Esophagus muscularis mucosa (tissue), 4 donors: ENCODE data around the gene KIAA1755. TPM values are rescaled to one million over a fixed set of nuclear protein-coding genes. Genes with fewer than 3 reads are reported as not detected.

Source experiments
- DNase-seq: peaks from one replicate; pipeline ENCODE4 v3.0.0-alpha.2; 2017; ENCODE audit errors: extremely low spot score
- H3K27ac ChIP-seq, 4 donors: fragments of 200-600 bp; sonication (generic); replicated peaks in 1 of 4; 1 replicate in 3 of 4; 2 replicates in 1 of 4; pipeline ENCODE4 v1.5.1; 2016 to 2019; ENCODE audit warnings: mild to moderate bottlenecking in 1 of 4
- H3K27me3 ChIP-seq, 4 donors: fragments of 200-600 bp; sonication (generic); one replicate each; pipeline versions ENCODE4 v1.5.1 to v1.6.0; 2016 to 2019
- H3K36me3 ChIP-seq, 4 donors: fragments of 200-600 bp; sonication (generic); one replicate each; pipeline ENCODE4 v1.5.1; 2016 to 2019
- H3K4me1 ChIP-seq, 4 donors: fragments of 200-600 bp; sonication (generic); one replicate each; pipeline ENCODE4 v1.5.1; 2016 to 2019
- H3K4me3 ChIP-seq, 4 donors: fragments of 200-600 bp; sonication (generic); 1 replicate in 2 of 4; 2 replicates in 2 of 4; pipeline ENCODE4 v1.5.1; 2016 to 2019; ENCODE audit warnings: mild to moderate bottlenecking in 4 of 4, moderate library complexity in 1 of 4
- H3K9me3 ChIP-seq, 4 donors: fragments of 200-600 bp; sonication (generic); 1 replicate in 3 of 4; 2 replicates in 1 of 4; pipeline ENCODE4 v1.5.1; 2016 to 2019
- CTCF ChIP-seq, 3 experiments: fragments of 200-600 bp in 2 of 3; fragments of 450-650 bp in 1 of 3; sonication (generic) in 2 of 3; IDR thresholded peaks; one replicate each; pipeline ENCODE4 v1.5.1; 2017 to 2019; ENCODE audit warnings: antibody characterized with exemption in 3 of 3, mild to moderate bottlenecking in 2 of 3, moderate library complexity in 1 of 3
- EP300 ChIP-seq: sonication (generic); formaldehyde crosslinking; IDR thresholded peaks from one replicate; pipeline ENCODE4 v1.6.1; 2017; ENCODE audit warnings: antibody characterized with exemption
- POLR2A ChIP-seq: fragments of 450-650 bp; IDR thresholded peaks from one replicate; pipeline ENCODE4 v1.6.1; 2017; ENCODE audit warnings: antibody characterized with exemption, moderate library complexity, mild to moderate bottlenecking, low read depth
- POLR2AphosphoS5 ChIP-seq, 2 donors: sonication (generic); formaldehyde crosslinking; IDR thresholded peaks; one replicate each; pipeline ENCODE4 v1.6.1; 2017; ENCODE audit warnings: antibody characterized with exemption in 2 of 2
- WGBS: methylation state at CpG from one replicate; pipeline ENCODE4 v1.1.5; 2018; 5-methylcytosine and 5-hydroxymethylcytosine counted together
- intact Hi-C: fragments of 100-400 bp; cut with DNase I; formaldehyde crosslinking; loops from one replicate; pipeline ENCODE4 v1.15.1; 2023
- total RNA-seq, 4 donors: library from RNA; depleted of rRNA; stranded (reverse); fragments of >200 nt; gene quantifications; one replicate each; pipeline versions ENCODE4 v1.1.0 to v1.2.1, GENCODE V29; 2016

KIAA1755 gene
- total RNA-seq, 4 donors from 2014 or later: 7.3 to 13.3 (median 8.5) TPM

- no peak for TF ChIP-seq POLR2AphosphoS5 (IDR thresholded peaks at IDR 0.05)
- no peak for TF ChIP-seq POLR2A
Observed at GRCh38 chr20:38277285-38277684, 16.8 kb upstream of the KIAA1755 start.

GRCh38 chr20:38275815-38276550 is 15.4 kb upstream of the KIAA1755 start:
- 82% methylated on average over 12 of the region's 12 CpGs for WGBS
- Histone ChIP-seq H3K4me1 (peaks cover 6 to 29% (median 19%) of the 10 kb centered on the region in 4 donors), H3K36me3 (no peaks in the 10 kb centered on the region), H3K9me3 (no peaks in the 10 kb centered on the region), H3K27me3 (no peaks in the 10 kb centered on the region), H3K27ac (no peak overlapping the region), H3K4me3 (no peak overlapping the region)
- TF ChIP-seq POLR2A: no peak
- no peak for TF ChIP-seq POLR2AphosphoS5 (IDR thresholded peaks at IDR 0.05)
- TF ChIP-seq CTCF (IDR thresholded peaks at IDR 0.05): no peak
- TF ChIP-seq EP300: no peak
- no peak for DNase-seq
- intact Hi-C loops: no loop called here

More at GRCh38 chr20:38277285-38277684, 16.8 kb upstream of the KIAA1755 start:
- intact Hi-C loops: no loop called here
- H3K27me3 ChIP-seq: no peaks in the 10 kb centered on the region
- H3K4me1 ChIP-seq: peaks cover 0 to 22% (median 10%) of the 10 kb centered on the region in 4 donors
- no peak overlapping the region for H3K27ac ChIP-seq
- H3K4me3 ChIP-seq: no peak overlapping the region
- no peak for DNase-seq
- WGBS: 83% methylated on average over 5 of the region's 5 CpGs
- no peaks in the 10 kb centered on the region for H3K9me3 ChIP-seq
- no peaks in the 10 kb centered on the region for H3K36me3 ChIP-seq

GRCh38 chr20:38272961-38273360 is 12.4 kb upstream of the KIAA1755 start:
- no peaks in the 10 kb centered on the region for H3K9me3 ChIP-seq
- TF ChIP-seq POLR2AphosphoS5 (IDR thresholded peaks at IDR 0.05) (no peak), CTCF (IDR thresholded peaks at IDR 0.05) (no peak), POLR2A (no peak), EP300 (no peak)
- H3K27me3 ChIP-seq: no peaks in the 10 kb centered on the region
- intact Hi-C loops: no loop called here
- peaks cover 12 to 27% (median 18%) of the 10 kb centered on the region in 4 donors for H3K4me1 ChIP-seq
- no peaks in the 10 kb centered on the region for H3K36me3 ChIP-seq
- H3K27ac ChIP-seq: peak overlapping the region in 3 of 4 donors; percentile 16 to 34 (median 16)
- no CpG with 5 or more reads among the region's 2 CpGs for WGBS
- DNase-seq: no peak
- H3K4me3 ChIP-seq: no peak overlapping the region

GRCh38 chr20:38272398-38272797 is 11.9 kb upstream of the KIAA1755 start:
- intact Hi-C loops: no loop called here
- TF ChIP-seq CTCF (IDR thresholded peaks at IDR 0.05) (no peak), POLR2AphosphoS5 (IDR thresholded peaks at IDR 0.05) (no peak), POLR2A (no peak), EP300 (no peak)
- 82% methylated on average over 2 of the region's 2 CpGs for WGBS
- DNase-seq: no peak
- H3K27ac ChIP-seq: peak overlapping the region in 3 of 4 donors; percentile 16 to 34 (median 25)
- no peaks in the 10 kb centered on the region for H3K36me3 ChIP-seq
- no peaks in the 10 kb centered on the region for H3K27me3 ChIP-seq
- no peaks in the 10 kb centered on the region for H3K9me3 ChIP-seq
- no peak overlapping the region for H3K4me3 ChIP-seq
- peaks cover 12 to 33% (median 21%) of the 10 kb centered on the region in 4 donors for H3K4me1 ChIP-seq

GRCh38 chr20:38271608-38272120 is 11.1 kb upstream of the KIAA1755 start:
- H3K36me3 ChIP-seq: no peaks in the 10 kb centered on the region
- no peaks in the 10 kb centered on the region for H3K27me3 ChIP-seq
- DNase-seq: no peak
- H3K27ac ChIP-seq: peak overlapping the region; percentile 9 to 62 (median 55)
- intact Hi-C loops: no loop called here
- no peak for TF ChIP-seq POLR2A
- TF ChIP-seq EP300: no peak
- no peak overlapping the region for H3K4me3 ChIP-seq
- no peaks in the 10 kb centered on the region for H3K9me3 ChIP-seq
- WGBS: 100% methylated on average over 2 of the region's 2 CpGs
- H3K4me1 ChIP-seq: peaks cover 12 to 35% (median 24%) of the 10 kb centered on the region in 4 donors
